IMR-90 (cell line): Measurements from ENCODE around the gene IL6ST. TPM values are rescaled to one million over a fixed set of nuclear protein-coding genes. Genes with fewer than 3 reads are reported as not detected.

Source experiments
- ATAC-seq: fragments of 200-7000 bp; cut with Tn5 transposase; 2 replicates; pipeline ENCODE4 v1.9.1; 2020; ENCODE audit warnings: low read depth, mild to moderate bottlenecking, moderate library complexity
- BruUV-seq: library from RNA; stranded (reverse); fragments of 400-500 nt; replicated peaks from 2 replicates; lab custom pipeline; 2021; lab: Mats Ljungman, UMichigan
- CTCF ChIA-PET: fragments of 300-600 bp; formaldehyde crosslinking; extraction: SDS; loops from one replicate; lab custom pipeline; 2021; ENCODE audit warnings: antibody characterized with exemption; lab: Yijun Ruan, JAX
- POLR2A ChIA-PET: fragments of 300-600 bp; sonication (Branson Sonifier 250); formaldehyde crosslinking; loops from one replicate; lab custom pipeline; 2022; ENCODE audit warnings: antibody characterized with exemption; ENCODE audit not compliant: unreplicated experiment; lab: Charles Lee
- DNase-seq: peaks from one replicate; pipeline ENCODE4 v3.0.0; 2013
- H2AFZ ChIP-seq: replicated peaks from 2 replicates; pipeline ENCODE3; 2013; ENCODE audit warnings: low read length, mild to moderate bottlenecking; ENCODE audit not compliant: poor library complexity
- H2AK5ac ChIP-seq: 2 replicates; pipeline ENCODE4 v1.6.1; 2013; ENCODE audit warnings: low read depth, low read length, inconsistent platforms
- H2AK9ac ChIP-seq: replicated peaks from 2 replicates; pipeline ENCODE3; 2013; ENCODE audit warnings: mild to moderate bottlenecking, low read depth, low read length, moderate library complexity; ENCODE audit not compliant: poor library complexity
- H2BK120ac ChIP-seq: 2 replicates; pipeline ENCODE4 v1.6.1; 2013; ENCODE audit warnings: low read depth, low read length, inconsistent platforms
- H2BK15ac ChIP-seq: 3 replicates; pipeline ENCODE4 v1.6.1; 2013; ENCODE audit warnings: low read depth, low read length, inconsistent platforms
- H2BK20ac ChIP-seq: 2 replicates; pipeline ENCODE4 v1.6.1; 2013; ENCODE audit warnings: low read depth, mild to moderate bottlenecking, inconsistent platforms, low read length, moderate library complexity
- H2BK5ac ChIP-seq: 2 replicates; pipeline ENCODE4 v1.6.1; 2013; ENCODE audit warnings: mild to moderate bottlenecking, low read depth, low read length, inconsistent platforms; ENCODE audit not compliant: poor library complexity, severe bottlenecking
- H3K14ac ChIP-seq: replicated peaks from 2 replicates; pipeline ENCODE4 v1.6.1; 2013; ENCODE audit warnings: low read depth, low read length, inconsistent platforms
- H3K18ac ChIP-seq: 2 replicates; pipeline ENCODE4 v1.6.1; 2013; ENCODE audit warnings: low read depth, low read length, control low read depth
- H3K23ac ChIP-seq: 2 replicates; pipeline ENCODE4 v1.6.1; 2013; ENCODE audit warnings: low read depth, low read length, inconsistent platforms
- H3K27ac ChIP-seq: 2 replicates; pipeline ENCODE4 v1.5.1; 2013; ENCODE audit warnings: mild to moderate bottlenecking, control low read depth, low read length; ENCODE audit not compliant: insufficient read depth
- H3K27me3 ChIP-seq: 2 replicates; pipeline ENCODE4 v1.6.1; 2013; ENCODE audit warnings: low read length; ENCODE audit not compliant: control insufficient read depth, insufficient read depth
- H3K36me3 ChIP-seq: 2 replicates; pipeline ENCODE4 v1.6.1; 2013; ENCODE audit warnings: low read length, mixed read lengths; ENCODE audit not compliant: control insufficient read depth, insufficient read depth
- H3K4ac ChIP-seq: 2 replicates; pipeline ENCODE4 v1.6.1; 2013; ENCODE audit warnings: low read depth, low read length, inconsistent platforms
- H3K4me1 ChIP-seq: 2 replicates; pipeline ENCODE4 v1.6.1; 2013; ENCODE audit warnings: low read length, mixed read lengths; ENCODE audit not compliant: control insufficient read depth, insufficient read depth
- H3K4me2 ChIP-seq: 2 replicates; pipeline ENCODE4 v1.6.1; 2013; ENCODE audit warnings: low read depth, mild to moderate bottlenecking, control low read depth, low read length, moderate library complexity
- H3K4me3 ChIP-seq: 2 replicates; pipeline ENCODE4 v1.5.1; 2013; ENCODE audit warnings: low read depth, mild to moderate bottlenecking, control low read depth, low read length, moderate library complexity; ENCODE audit not compliant: insufficient read depth
- H3K56ac ChIP-seq: 2 replicates; pipeline ENCODE4 v1.6.1; 2013; ENCODE audit warnings: low read length, inconsistent platforms; ENCODE audit not compliant: insufficient read depth; ENCODE audit errors: extremely low read depth
- H3K79me1 ChIP-seq, 2 experiments: 2 replicates each; pipeline ENCODE4 v1.6.1; 2013; ENCODE audit warnings: low read length in 2 of 2, inconsistent platforms in 1 of 2, low read depth in 1 of 2
- H3K9ac ChIP-seq: 2 replicates; pipeline ENCODE4 v1.6.1; 2013; ENCODE audit warnings: low read depth, low read length, control low read depth
- H3K9me1 ChIP-seq: 2 replicates; pipeline ENCODE4 v1.6.1; 2013; ENCODE audit warnings: low read length, inconsistent platforms; ENCODE audit not compliant: insufficient read depth
- H3K9me3 ChIP-seq: 2 replicates; pipeline ENCODE4 v1.6.1; 2013; ENCODE audit warnings: low read length; ENCODE audit not compliant: control insufficient read depth, insufficient read depth
- H4K20me1 ChIP-seq: 2 replicates; pipeline ENCODE4 v1.6.1; 2013; ENCODE audit warnings: low read length, inconsistent platforms; ENCODE audit not compliant: insufficient read depth
- H4K5ac ChIP-seq: 2 replicates; pipeline ENCODE4 v1.6.1; 2013; ENCODE audit warnings: mild to moderate bottlenecking, low read depth, low read length, control low read depth
- H4K8ac ChIP-seq, 2 experiments: 2 replicates each; pipeline ENCODE4 v1.6.1; 2013; ENCODE audit warnings: low read depth in 2 of 2, low read length in 2 of 2, control low read depth in 1 of 2, inconsistent platforms in 1 of 2
- H4K91ac ChIP-seq: 2 replicates; pipeline ENCODE4 v1.6.1; 2013; ENCODE audit warnings: low read depth, low read length, inconsistent platforms; ENCODE audit not compliant: insufficient read depth
- CEBPB ChIP-seq: IDR thresholded peaks from 2 replicates; pipeline ENCODE4 v1.6.1; 2012; ENCODE audit warnings: low read depth, low read length, improper control_type of control experiment
- CHD1 ChIP-seq: IDR thresholded peaks from 2 replicates; pipeline ENCODE4 v1.6.1; 2012; ENCODE audit warnings: low read depth, low read length, improper control_type of control experiment
- CTCF ChIP-seq: conservative IDR thresholded peaks from 2 replicates; pipeline ENCODE4 v1.5.1; 2012; ENCODE audit warnings: mild to moderate bottlenecking, low read depth, low read length, improper control_type of control experiment
- ELK1 ChIP-seq: fragments of 150-350 bp; IDR thresholded peaks from 2 replicates; pipeline ENCODE4 v1.6.1; 2016; ENCODE audit warnings: low read depth, mild to moderate bottlenecking, low read length, moderate library complexity, borderline replicate concordance
- FOS ChIP-seq: fragments of 150-350 bp; IDR thresholded peaks from 2 replicates; pipeline ENCODE4 v1.6.1; 2016; ENCODE audit warnings: low read depth, low read length
- MAZ ChIP-seq: IDR thresholded peaks from 2 replicates; pipeline ENCODE4 v1.6.1; 2012; ENCODE audit warnings: low read depth, mild to moderate bottlenecking, low read length, improper control_type of control experiment, moderate library complexity, borderline replicate concordance
- MXI1 ChIP-seq: IDR thresholded peaks from 2 replicates; pipeline ENCODE4 v1.6.1; 2012; ENCODE audit warnings: low read depth, mild to moderate bottlenecking, low read length, moderate library complexity, borderline replicate concordance
- NFE2L2 ChIP-seq: fragments of 150-350 bp; IDR thresholded peaks from 2 replicates; pipeline ENCODE4 v1.6.1; 2016; ENCODE audit warnings: low read depth, mild to moderate bottlenecking, low read length
- RAD21 ChIP-seq: IDR thresholded peaks from 2 replicates; pipeline ENCODE4 v1.6.1; 2012; ENCODE audit warnings: low read length, improper control_type of control experiment
- RFX5 ChIP-seq: IDR thresholded peaks from 2 replicates; pipeline ENCODE4 v1.8.0; 2012; ENCODE audit warnings: low read depth, mild to moderate bottlenecking, low read length, moderate library complexity
- SMC3 ChIP-seq: fragments of 150-350 bp; IDR thresholded peaks from 2 replicates; pipeline ENCODE4 v1.6.1; 2016; ENCODE audit warnings: low read depth, mild to moderate bottlenecking, antibody characterized with exemption, low read length, moderate library complexity
- USF2 ChIP-seq: fragments of 150-350 bp; IDR thresholded peaks from 2 replicates; pipeline ENCODE4 v1.6.1; 2017; ENCODE audit warnings: mild to moderate bottlenecking, antibody characterized with exemption, low read length, low read depth
- WGBS, 2 experiments: methylation state at CpG; one replicate each; pipeline versions ENCODE4 v1.1.5 to v1.1.7; 2013; ENCODE audit warnings: missing lambda C conversion rate in 2 of 2; ENCODE audit not compliant: insufficient read length in 1 of 2; ENCODE audit errors: extremely low coverage in 2 of 2; 5-methylcytosine and 5-hydroxymethylcytosine counted together
- dilution Hi-C: fragments of 300-500 bp; cut with HindIII; formaldehyde crosslinking; loops from one replicate; pipeline ENCODE4 v1.14.3; 2018; ENCODE audit warnings: low sequenced_read_pairs; ENCODE audit not compliant: unreplicated experiment
- in situ Hi-C: fragments of 300-500 bp; cut with MboI; formaldehyde crosslinking; loops from 3 replicates; pipeline ENCODE4 v1.14.3; 2019; ENCODE audit warnings: low sequenced_read_pairs, inconsistent platforms, mixed read lengths
- intact Hi-C: fragments of 100-400 bp; cut with micrococcal nuclease; formaldehyde crosslinking; loops from 2 replicates; pipeline ENCODE4 v1.10.0; 2022
- polyA plus RNA-seq, 3 experiments: library from polyadenylated mRNA; depleted of rRNA; stranded (reverse); fragments of >200 nt; gene quantifications; 2 replicates each; pipeline ENCODE4 v1.2.3, GENCODE V29; 2012; ENCODE audit warnings: low replicate concordance in 1 of 3
- total RNA-seq: library from RNA; depleted of rRNA; stranded (reverse); fragments of >200 nt; gene quantifications from 2 replicates; pipeline ENCODE4 v1.2.3, GENCODE V29; 2012

IL6ST gene
- total and polyA plus RNA-seq, 2 of the 4 experiments (the other 2 are of a cell fraction) = 90.6 to 506 TPM

- H3K4me1 ChIP-seq = peaks cover 6% of the 10 kb centered on the region; the same call in 1 of the 2 replicates
- peaks cover 46% of the 10 kb centered on the region for H4K20me1 ChIP-seq
- peak overlapping the region; percentile 83 for H3K18ac ChIP-seq
- H2BK120ac ChIP-seq = peak overlapping the region; percentile 79; the same call in 1 of the 2 replicates
- H2AFZ ChIP-seq = no peak overlapping the region
- H3K27ac ChIP-seq = peak overlapping the region; percentile 65
- peak overlapping the region; percentile 94 for H3K14ac ChIP-seq
- H3K56ac ChIP-seq = peak overlapping the region; percentile 93
- POLR2A ChIA-PET = no interaction called here
- WGBS, 2 experiments = 20% methylated on average over 1 of the region's 5 CpGs; no CpG with 5 or more reads in 1 of the 2 experiments
- no peaks in the 10 kb centered on the region for H3K27me3 ChIP-seq
- H3K4ac ChIP-seq = peak overlapping the region; percentile 67; the same call in 1 of the 2 replicates
- in situ Hi-C loops (loop anchor here (5.0 kb wide), 1 partner anchor 204 kb away; no protein-coding TSS in a partner anchor), intact Hi-C loops (loop anchor here (2.0 to 5.0 kb wide), 2 partner anchors 184 to 208 kb away; no protein-coding TSS in a partner anchor), dilution Hi-C loops (no loop called here)
- BruUV-seq = no TSS peak
- H2BK15ac ChIP-seq = peak overlapping the region; percentile 82; the same call in 2 of the 3 replicates
- H2BK5ac ChIP-seq = peak overlapping the region; percentile 94
- peak overlapping the region; percentile 95 for H3K23ac ChIP-seq
- peak overlapping the region; percentile 56; the same call in 1 of the 2 replicates for H4K91ac ChIP-seq
- H3K9ac ChIP-seq = peak overlapping the region; percentile 91
- 0 out of 2 replicates have a peak, but pooled peaks cover 2% of the 10 kb centered on the region for H3K36me3 ChIP-seq
- H2AK9ac ChIP-seq = peak overlapping the region; percentile 50
- H3K4me3 ChIP-seq = peak overlapping the region; percentile 89
- 0 out of 2 replicates have a peak overlapping the region, but pooled peaks have one; percentile 1 for H4K5ac ChIP-seq
- H2AK5ac ChIP-seq = 0 out of 2 replicates have a peak overlapping the region, but pooled peaks have one; percentile 20
- H4K8ac ChIP-seq = peak overlapping the region; percentile 55 to 72; a peak in 3 of 4 replicates
- ATAC-seq (no peak), DNase-seq (peak; percentile 48)
- no peaks in the 10 kb centered on the region for H3K9me3 ChIP-seq
- no peak for TF ChIP-seq CTCF
- no peak for TF ChIP-seq FOS
- no peak for TF ChIP-seq NFE2L2
- no peak for TF ChIP-seq CEBPB
- no peak for TF ChIP-seq ELK1
- no peak for TF ChIP-seq MXI1
- TF ChIP-seq USF2 = no peak
- TF ChIP-seq RAD21 = no peak
- TF ChIP-seq SMC3 = no peak
- no peak for TF ChIP-seq CHD1
- no peak for TF ChIP-seq MAZ
- no peak for TF ChIP-seq RFX5
- peak overlapping the region; percentile 94 for H3K4me2 ChIP-seq
- H3K9me1 ChIP-seq = 0 out of 2 replicates have a peak, but pooled peaks cover 2% of the 10 kb centered on the region
- CTCF ChIA-PET = no interaction called here
- peaks cover 13 to 48% of the 10 kb centered on the region in 2 experiments for H3K79me1 ChIP-seq
- peak overlapping the region; percentile 74; the same call in 1 of the 2 replicates for H2BK20ac ChIP-seq
Observed at GRCh38 chr5:55993013-55993412, 1.8 kb downstream of the IL6ST start.
